T-helper 17 cell (primary cell): Measurements from ENCODE around the gene TIRAP. TPM values are rescaled to one million over a fixed set of nuclear protein-coding genes. Genes with fewer than 3 reads are reported as not detected.

Experiments
- ATAC-seq: fragments of 150-1000 bp; cut with Tn5 transposase; 2 replicates; pipeline ENCODE4 v1.10.0; 2021; ENCODE audit warnings: mild to moderate bottlenecking, moderate library complexity
- DNase-seq, 3 donors: peaks; one replicate each; pipeline versions ENCODE4 v3.0.0 to v3.0.0-alpha.2; 2020 to 2021
- H3K9me3 ChIP-seq: one replicate; pipeline ENCODE4 v1.7.0; 2013; ENCODE audit warnings: low read length, mild to moderate bottlenecking; ENCODE audit not compliant: control insufficient read depth, poor library complexity, severe bottlenecking
- H3K27ac Mint-ChIP-seq: one replicate; pipeline ENCODE4 v1.8.0; 2022; ENCODE audit warnings: mild to moderate bottlenecking, moderate library complexity, mixed read lengths
- H3K27me3 Mint-ChIP-seq: one replicate; pipeline ENCODE4 v1.8.0; 2022; ENCODE audit warnings: mixed read lengths
- H3K36me3 Mint-ChIP-seq: one replicate; pipeline ENCODE4 v1.8.0; 2022; ENCODE audit warnings: low read depth, mixed read lengths
- H3K4me1 Mint-ChIP-seq: one replicate; pipeline ENCODE4 v1.8.0; 2022; ENCODE audit warnings: mild to moderate bottlenecking, mixed read lengths
- H3K4me3 Mint-ChIP-seq: one replicate; pipeline ENCODE4 v1.8.0; 2022; ENCODE audit warnings: mild to moderate bottlenecking, moderate library complexity, mixed read lengths
- total RNA-seq, 4 donors: library from RNA in 2 of 4; stranded (reverse) in 2 of 4; gene quantifications; one replicate each; pipeline ENCODE4 v1.2.3 and lab custom pipeline; 2022 to 2026

TIRAP gene
- total RNA-seq, 2 donors from 2014 or later = 13.1 to 14.1 TPM

DNA sequence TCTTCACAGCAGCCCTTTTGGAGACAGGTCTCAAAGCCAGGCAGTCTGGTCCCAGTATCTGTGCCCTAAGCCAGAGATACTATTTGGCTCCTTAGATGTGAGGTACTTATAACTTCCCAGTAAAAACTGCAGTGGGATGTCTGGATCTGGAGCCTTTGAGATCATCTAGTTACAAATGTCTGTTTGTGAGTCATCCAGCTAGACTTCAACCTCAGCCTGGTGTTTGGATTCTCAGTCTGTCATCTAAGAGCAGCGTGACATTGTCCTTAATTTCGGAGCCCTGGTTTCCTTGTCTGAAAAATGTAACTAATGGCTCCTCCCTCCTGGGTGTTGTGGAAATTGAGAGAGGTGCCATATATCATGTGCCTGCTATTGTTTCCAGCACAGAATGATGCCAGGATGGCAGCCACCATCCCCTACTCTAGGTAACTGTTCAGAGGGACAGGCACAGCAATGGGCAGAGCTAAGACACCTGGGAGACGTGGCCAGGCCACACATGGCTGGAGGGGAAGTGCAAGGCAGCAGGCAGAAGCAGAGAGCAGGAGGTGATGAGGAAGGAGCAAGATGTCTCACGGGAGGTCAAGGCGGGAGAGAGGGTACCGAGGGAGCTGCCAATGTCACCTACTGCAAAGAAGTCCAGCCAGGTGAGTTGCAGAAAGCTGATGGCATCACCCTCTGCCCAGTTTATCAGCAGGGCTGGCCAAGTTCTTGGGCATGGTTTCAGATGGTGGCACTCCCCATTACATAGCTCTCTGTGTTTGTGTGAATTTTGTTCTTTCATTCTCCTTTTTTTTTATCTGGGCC, 52.0 kb downstream of the TIRAP start:
- Mint-ChIP-seq H3K4me1 (peaks cover 12% of the 10 kb centered on the region), H3K27ac (peak overlapping the region; percentile 32), H3K36me3 (peaks cover 7% of the 10 kb centered on the region), H3K27me3 (no peaks in the 10 kb centered on the region), H3K4me3 (no peak overlapping the region)
- DNase-seq (no peak), ATAC-seq (no peak)
- H3K9me3 ChIP-seq = no peaks in the 10 kb centered on the region

DNA sequence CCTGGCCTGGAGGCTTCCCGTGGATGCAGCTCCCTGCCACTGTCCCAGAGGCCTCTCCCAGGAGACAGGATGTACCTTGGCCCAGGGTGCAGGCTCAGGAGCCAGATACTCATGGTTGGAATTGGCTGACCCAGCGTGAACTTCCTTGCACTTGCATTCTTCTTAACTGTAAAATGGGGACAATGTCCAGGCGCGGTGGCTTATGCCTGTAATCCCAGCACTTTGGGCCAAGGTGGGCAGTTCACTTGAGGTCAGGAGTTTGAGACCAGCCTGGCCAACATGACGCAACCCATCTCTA, 52.5 kb downstream of the TIRAP start:
- Mint-ChIP-seq H3K36me3 (peaks cover 7% of the 10 kb centered on the region), H3K27me3 (no peaks in the 10 kb centered on the region), H3K4me3 (no peak overlapping the region), H3K27ac (peak overlapping the region; percentile 32), H3K4me1 (peaks cover 12% of the 10 kb centered on the region)
- H3K9me3 ChIP-seq = no peaks in the 10 kb centered on the region
- DNase-seq = no peak
- ATAC-seq = no peak

DNA sequence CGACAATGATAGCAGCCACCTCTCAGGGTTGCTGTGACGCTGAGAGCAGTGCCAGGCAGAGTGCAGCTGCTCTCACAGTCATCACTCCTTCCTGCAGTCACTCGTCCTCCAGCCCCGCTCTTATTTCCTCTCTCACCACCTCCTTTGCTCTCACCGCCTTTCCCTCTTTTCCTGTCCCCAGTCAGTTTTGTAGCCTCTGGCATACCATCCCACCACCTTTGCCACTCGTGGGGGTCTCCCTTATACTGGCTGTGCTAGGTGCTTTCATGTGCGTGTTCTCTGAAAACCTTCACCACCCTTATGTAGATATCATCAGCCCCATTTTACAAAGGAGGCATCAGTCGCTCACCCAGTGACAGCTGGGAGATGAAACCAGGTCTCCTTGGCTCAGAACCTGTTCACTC, 53.2 kb downstream of the TIRAP start:
- H3K4me1 Mint-ChIP-seq = peaks cover 12% of the 10 kb centered on the region
- H3K27me3 Mint-ChIP-seq = no peaks in the 10 kb centered on the region
- H3K27ac Mint-ChIP-seq = peak overlapping the region; percentile 88
- no peak overlapping the region for H3K4me3 Mint-ChIP-seq
- no peaks in the 10 kb centered on the region for H3K9me3 ChIP-seq
- peaks cover 7% of the 10 kb centered on the region for H3K36me3 Mint-ChIP-seq
- DNase-seq (no peak), ATAC-seq (no peak)

DNA sequence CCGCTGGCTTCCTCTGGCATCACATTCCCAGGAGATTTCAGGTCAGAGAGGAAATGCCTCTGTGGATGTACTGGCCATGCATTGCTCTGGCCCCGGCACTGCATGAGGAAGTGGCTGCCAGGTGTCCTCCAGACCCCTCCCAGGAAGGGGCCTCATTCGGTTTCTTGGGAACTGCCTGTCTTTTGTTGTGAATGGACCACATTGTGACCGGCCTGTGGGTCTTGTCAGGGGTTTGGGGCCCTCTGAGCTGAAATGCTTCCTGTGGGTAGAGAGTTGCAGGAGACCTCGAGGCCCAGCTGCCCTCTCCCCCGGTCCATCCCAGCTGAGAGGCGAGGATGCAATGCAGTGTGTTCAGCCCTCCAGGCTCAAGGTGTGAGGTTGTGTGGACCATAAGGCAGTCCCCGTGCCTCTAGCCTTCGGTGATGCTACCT, 53.8 kb downstream of the TIRAP start:
- Mint-ChIP-seq H3K27ac (peak overlapping the region; percentile 88), H3K4me3 (no peak overlapping the region), H3K4me1 (peaks cover 12% of the 10 kb centered on the region), H3K36me3 (peaks cover 7% of the 10 kb centered on the region), H3K27me3 (no peaks in the 10 kb centered on the region)
- ATAC-seq (no peak), DNase-seq (no peak)
- H3K9me3 ChIP-seq = no peaks in the 10 kb centered on the region

- Mint-ChIP-seq H3K27me3 (no peaks in the 10 kb centered on the region), H3K36me3 (peaks cover 7% of the 10 kb centered on the region), H3K4me1 (peaks cover 12% of the 10 kb centered on the region), H3K4me3 (no peak overlapping the region), H3K27ac (no peak overlapping the region)
- no peaks in the 10 kb centered on the region for H3K9me3 ChIP-seq
- ATAC-seq (no peak), DNase-seq (no peak)
Observed at GRCh38 chr11:126337126-126337473, 54.2 kb downstream of the TIRAP start.

DNA sequence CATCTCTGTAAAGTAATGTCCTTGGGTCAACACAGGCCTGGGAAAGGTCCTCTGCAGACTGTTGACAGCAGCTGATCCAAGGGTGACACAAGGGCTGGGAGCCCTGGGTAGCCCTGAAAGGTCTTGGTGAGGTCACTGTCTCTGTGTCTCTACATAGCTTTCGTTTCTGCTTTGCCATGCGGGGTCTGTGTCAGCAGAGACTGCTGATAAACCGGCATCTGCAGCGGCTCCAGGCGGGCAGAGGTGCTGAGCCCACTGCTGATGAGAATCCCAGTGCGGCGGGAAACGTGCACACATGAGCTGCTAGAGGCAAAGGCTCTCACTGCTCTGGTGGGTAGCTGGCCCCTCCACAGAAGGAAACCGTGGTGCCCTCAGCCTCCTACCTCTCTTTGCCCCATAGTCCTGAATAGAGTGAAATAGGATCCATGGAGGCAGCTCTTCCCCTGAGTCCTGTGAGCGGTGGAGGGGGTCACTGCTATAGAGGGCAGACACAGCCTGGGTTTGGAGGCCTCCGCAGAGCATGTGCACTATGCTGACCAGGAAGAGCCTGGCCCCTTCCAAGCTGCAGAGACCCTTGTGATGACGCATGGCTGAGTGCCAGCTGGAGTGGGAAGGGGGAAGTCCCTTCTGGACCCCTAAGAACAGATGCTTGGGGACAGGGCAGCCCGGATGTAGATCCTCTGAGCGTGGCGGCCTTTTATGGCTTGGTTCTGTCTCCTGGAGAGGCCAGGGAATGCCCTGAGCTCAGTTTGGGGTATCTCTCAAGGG, 54.8 kb downstream of the TIRAP start:
- Mint-ChIP-seq H3K4me1 (peaks cover 14% of the 10 kb centered on the region), H3K27me3 (no peaks in the 10 kb centered on the region), H3K27ac (peak overlapping the region; percentile 8), H3K4me3 (no peak overlapping the region), H3K36me3 (peaks cover 9% of the 10 kb centered on the region)
- H3K9me3 ChIP-seq = no peaks in the 10 kb centered on the region
- DNase-seq (no peak), ATAC-seq (no peak)

GRCh38 chr11:126338346-126339055, 55.6 kb downstream of the TIRAP start:
- Mint-ChIP-seq H3K4me3 (no peak overlapping the region), H3K36me3 (peaks cover 9% of the 10 kb centered on the region), H3K4me1 (peaks cover 11% of the 10 kb centered on the region), H3K27ac (peak overlapping the region; percentile 49), H3K27me3 (no peaks in the 10 kb centered on the region)
- H3K9me3 ChIP-seq = no peaks in the 10 kb centered on the region
- DNase-seq (no peak), ATAC-seq (no peak)

DNA sequence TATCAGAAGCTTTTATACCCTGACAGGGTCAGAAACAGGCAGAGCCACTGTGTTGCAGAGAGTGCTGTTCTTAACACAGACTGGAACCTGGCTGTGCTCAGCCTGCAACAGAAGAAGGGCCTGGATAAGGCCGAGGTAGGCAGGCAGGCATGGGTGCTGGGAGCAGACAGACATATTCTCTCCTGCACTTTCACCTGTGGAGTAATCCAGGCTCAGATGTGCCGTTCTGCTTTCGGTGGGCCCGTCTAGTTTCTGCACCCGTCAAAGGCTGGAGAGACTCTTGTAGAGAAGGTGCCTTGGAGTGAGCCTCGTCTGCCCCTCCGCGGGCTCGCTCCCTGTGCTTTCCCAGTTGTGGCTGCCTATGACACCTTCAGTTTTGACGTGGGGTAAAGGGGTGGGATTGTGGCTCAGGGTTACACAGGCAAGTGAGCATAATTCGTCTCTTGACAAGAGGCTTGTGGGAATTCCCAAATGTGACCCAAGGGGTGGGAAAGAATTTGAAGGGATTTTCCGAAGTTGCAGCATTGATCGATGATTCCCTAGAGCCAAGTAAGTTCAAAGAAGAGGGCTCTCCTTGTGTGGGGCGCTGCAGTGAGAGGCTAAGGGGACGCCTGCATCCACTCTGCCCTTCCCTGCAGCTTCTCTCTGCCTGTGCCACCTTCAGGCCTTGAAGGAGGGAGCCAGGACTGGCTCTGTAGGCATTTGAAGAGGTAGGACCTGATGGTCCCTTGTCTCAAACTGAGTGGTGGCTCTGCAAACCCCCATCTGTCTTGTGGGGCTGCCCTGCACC, 56.4 kb downstream of the TIRAP start:
- H3K4me3 Mint-ChIP-seq = no peak overlapping the region
- no peak for ATAC-seq
- H3K27me3 Mint-ChIP-seq = no peaks in the 10 kb centered on the region
- no peak for DNase-seq
- H3K27ac Mint-ChIP-seq = peak overlapping the region; percentile 49
- H3K4me1 Mint-ChIP-seq = peaks cover 11% of the 10 kb centered on the region
- H3K9me3 ChIP-seq = no peaks in the 10 kb centered on the region
- H3K36me3 Mint-ChIP-seq = peaks cover 6% of the 10 kb centered on the region

GRCh38 chr11:126339863-126340434, 57.1 kb downstream of the TIRAP start:
- Mint-ChIP-seq H3K4me3 (no peak overlapping the region), H3K27ac (no peak overlapping the region), H3K36me3 (peaks cover 5% of the 10 kb centered on the region), H3K4me1 (peaks cover 10% of the 10 kb centered on the region), H3K27me3 (no peaks in the 10 kb centered on the region)
- DNase-seq (no peak), ATAC-seq (no peak)
- H3K9me3 ChIP-seq = no peaks in the 10 kb centered on the region

GRCh38 chr11:126340960-126341606, 58.2 kb downstream of the TIRAP start:
- H3K36me3 Mint-ChIP-seq = peaks cover 4% of the 10 kb centered on the region
- H3K4me3 Mint-ChIP-seq = no peak overlapping the region
- ATAC-seq (no peak), DNase-seq (no peak)
- H3K27me3 Mint-ChIP-seq = no peaks in the 10 kb centered on the region
- H3K4me1 Mint-ChIP-seq = peaks cover 9% of the 10 kb centered on the region
- no peaks in the 10 kb centered on the region for H3K9me3 ChIP-seq
- H3K27ac Mint-ChIP-seq = peak overlapping the region; percentile 4

GRCh38 chr11:126341760-126342161, 58.9 kb downstream of the TIRAP start:
- H3K4me3 Mint-ChIP-seq = no peak overlapping the region
- DNase-seq (no peak), ATAC-seq (no peak)
- H3K9me3 ChIP-seq = no peaks in the 10 kb centered on the region
- H3K27me3 Mint-ChIP-seq = no peaks in the 10 kb centered on the region
- H3K4me1 Mint-ChIP-seq = peaks cover 6% of the 10 kb centered on the region
- peaks cover 4% of the 10 kb centered on the region for H3K36me3 Mint-ChIP-seq
- H3K27ac Mint-ChIP-seq = peak overlapping the region; percentile 4

- H3K36me3 Mint-ChIP-seq = peaks cover 4% of the 10 kb centered on the region
- H3K4me3 Mint-ChIP-seq = no peak overlapping the region
- no peak overlapping the region for H3K27ac Mint-ChIP-seq
- no peaks in the 10 kb centered on the region for H3K9me3 ChIP-seq
- DNase-seq (no peak), ATAC-seq (no peak)
- peaks cover 6% of the 10 kb centered on the region for H3K4me1 Mint-ChIP-seq
- H3K27me3 Mint-ChIP-seq = no peaks in the 10 kb centered on the region
Observed at GRCh38 chr11:126343051-126343450, 60.2 kb downstream of the TIRAP start.
